Measurements from ENCODE around the gene RTL10.

The RTL10 gene

GRCh38 chr22:19845054-19845722, 9.5 kb downstream of the RTL10 start:
- Histone ChIP-seq H3K4me1 (ENCODE audit: low read length) (peaks cover 23% of the 10 kb centered on the region), H4K20me1 (ENCODE audit: insufficient read depth, low read length) (no peaks in the 10 kb centered on the region), H3K79me2 (ENCODE audit: low read length) (peaks cover 26% of the 10 kb centered on the region), H3K36me3 (replicated peaks; ENCODE audit: insufficient read depth, low read length) (no peaks in the 10 kb centered on the region), H3K4me2 (ENCODE audit: low read depth, low read length) (no peak overlapping the region), H3F3A (ENCODE audit: insufficient read depth, low read length) (peaks cover 16% of the 10 kb centered on the region; the same call in 1 of the 2 replicates), H3K9me3 (replicated peaks; ENCODE audit: insufficient read depth, low read length) (no peaks in the 10 kb centered on the region), H3K4me3 (ENCODE audit: low read length) (no peak overlapping the region), H3K27ac (ENCODE audit: low read length) (no peak overlapping the region), H2AFZ (ENCODE audit: low read length) (no peak overlapping the region), H3K9ac (ENCODE audit: low read length) (no peak overlapping the region), H3K27me3 (replicated peaks; ENCODE audit: insufficient read depth, low read length) (no peaks in the 10 kb centered on the region), H3K9me2 (replicated peaks; ENCODE audit: insufficient read depth, low read length) (no peaks in the 10 kb centered on the region)
- no peak for DNase-seq
- no peak for TF ChIP-seq CTCF (IDR thresholded peaks at IDR 0.05; ENCODE audit: low read length)
- no peak for TF ChIP-seq EZH2 (optimal IDR thresholded peaks at IDR 0.05; ENCODE audit: low read depth, low read length)
- no peak for TF ChIP-seq EZH2phosphoT487 (IDR thresholded peaks at IDR 0.05; ENCODE audit: low read length)

- H3K9me2 ChIP-seq (replicated peaks; ENCODE audit: insufficient read depth, low read length): no peaks in the 10 kb centered on the region
- H3K27me3 ChIP-seq (replicated peaks; ENCODE audit: insufficient read depth, low read length): no peaks in the 10 kb centered on the region
- H3K4me3 ChIP-seq (ENCODE audit: low read length): no peak overlapping the region
- H4K20me1 ChIP-seq (ENCODE audit: insufficient read depth, low read length): no peaks in the 10 kb centered on the region
- H3K27ac ChIP-seq (ENCODE audit: low read length): no peak overlapping the region
- no peak overlapping the region for H2AFZ ChIP-seq (ENCODE audit: low read length)
- no peaks in the 10 kb centered on the region for H3K9me3 ChIP-seq (replicated peaks; ENCODE audit: insufficient read depth, low read length)
- TF ChIP-seq EZH2phosphoT487 (IDR thresholded peaks at IDR 0.05; ENCODE audit: low read length) (no peak), CTCF (IDR thresholded peaks at IDR 0.05; ENCODE audit: low read length) (no peak), EZH2 (optimal IDR thresholded peaks at IDR 0.05; ENCODE audit: low read depth, low read length) (no peak)
- no peaks in the 10 kb centered on the region for H3K36me3 ChIP-seq (replicated peaks; ENCODE audit: insufficient read depth, low read length)
- DNase-seq: no peak
- no peak overlapping the region for H3K4me2 ChIP-seq (ENCODE audit: low read depth, low read length)
- H3K4me1 ChIP-seq (ENCODE audit: low read length): peaks cover 16% of the 10 kb centered on the region
- no peak overlapping the region for H3K9ac ChIP-seq (ENCODE audit: low read length)
- peaks cover 24% of the 10 kb centered on the region for H3K79me2 ChIP-seq (ENCODE audit: low read length)
- H3F3A ChIP-seq (ENCODE audit: insufficient read depth, low read length): peaks cover 10% of the 10 kb centered on the region; the same call in 1 of the 2 replicates
These were observed 10.2 kb downstream of the RTL10 start for GRCh38 chr22:19844377-19845053.

- Histone ChIP-seq H3F3A (ENCODE audit: insufficient read depth, low read length) (peaks cover 5% of the 10 kb centered on the region; the same call in 1 of the 2 replicates), H3K27me3 (replicated peaks; ENCODE audit: insufficient read depth, low read length) (no peaks in the 10 kb centered on the region), H3K9me3 (replicated peaks; ENCODE audit: insufficient read depth, low read length) (no peaks in the 10 kb centered on the region), H3K4me2 (ENCODE audit: low read depth, low read length) (no peak overlapping the region), H3K4me1 (ENCODE audit: low read length) (peaks cover 12% of the 10 kb centered on the region), H4K20me1 (ENCODE audit: insufficient read depth, low read length) (no peaks in the 10 kb centered on the region), H3K79me2 (ENCODE audit: low read length) (peaks cover 24% of the 10 kb centered on the region), H3K9ac (ENCODE audit: low read length) (no peak overlapping the region), H2AFZ (ENCODE audit: low read length) (no peak overlapping the region), H3K4me3 (ENCODE audit: low read length) (no peak overlapping the region), H3K27ac (ENCODE audit: low read length) (no peak overlapping the region), H3K9me2 (replicated peaks; ENCODE audit: insufficient read depth, low read length) (no peaks in the 10 kb centered on the region), H3K36me3 (replicated peaks; ENCODE audit: insufficient read depth, low read length) (no peaks in the 10 kb centered on the region)
- no peak for TF ChIP-seq CTCF (IDR thresholded peaks at IDR 0.05; ENCODE audit: low read length)
- no peak for TF ChIP-seq EZH2 (optimal IDR thresholded peaks at IDR 0.05; ENCODE audit: low read depth, low read length)
- TF ChIP-seq EZH2phosphoT487 (IDR thresholded peaks at IDR 0.05; ENCODE audit: low read length): no peak
- no peak for DNase-seq
These were observed 10.8 kb downstream of the RTL10 start for GRCh38 chr22:19843857-19844376.

All from MM.1S (cell line).